HepG2 (cell line): Measurements from ENCODE around the gene SYPL2. TPM values are rescaled to one million over a fixed set of nuclear protein-coding genes. Genes with fewer than 3 reads are reported as not detected.

Source experiments
- ATF7-NPFF ChIP-seq: sonication (generic); formaldehyde crosslinking; IDR thresholded peaks from 2 replicates; pipeline ENCODE4 v1.8.1; 2023; ENCODE audit warnings: mild to moderate bottlenecking, low read depth, missing genetic modification reagents, moderate library complexity
- ESRRA ChIP-seq: sonication (generic); formaldehyde crosslinking; IDR thresholded peaks from 2 replicates; pipeline ENCODE4 v1.5.1; 2020; ENCODE audit warnings: mild to moderate bottlenecking, low read depth, missing genetic modification reagents
- FLYWCH1 ChIP-seq: sonication (generic); formaldehyde crosslinking; IDR thresholded peaks from 2 replicates; pipeline ENCODE4 v1.8.1; 2023; ENCODE audit warnings: mild to moderate bottlenecking, missing genetic modification reagents
- FOXP4 ChIP-seq: sonication (generic); formaldehyde crosslinking; IDR thresholded peaks from 2 replicates; pipeline ENCODE4 v1.4.0; 2020; ENCODE audit warnings: missing genetic modification reagents
- GATAD1 ChIP-seq: IDR thresholded peaks from 2 replicates; pipeline ENCODE4 v1.6.1; 2016; ENCODE audit warnings: missing genetic modification reagents, missing compliant biosample characterization
- KMT2B ChIP-seq: IDR thresholded peaks from 2 replicates; pipeline ENCODE4 v1.6.1; 2016; ENCODE audit warnings: missing genetic modification reagents, missing compliant biosample characterization
- MEIS1 ChIP-seq: sonication (generic); formaldehyde crosslinking; IDR thresholded peaks from 2 replicates; pipeline ENCODE4 v1.9.0; 2021; ENCODE audit warnings: mild to moderate bottlenecking, missing genetic modification reagents, moderate library complexity, borderline replicate concordance
- MXD1 ChIP-seq: sonication (generic); formaldehyde crosslinking; IDR thresholded peaks from 2 replicates; pipeline ENCODE4 v1.4.0; 2020; ENCODE audit warnings: mild to moderate bottlenecking, missing genetic modification reagents
- POGZ ChIP-seq: sonication (generic); formaldehyde crosslinking; IDR thresholded peaks from 2 replicates; pipeline ENCODE4 v1.4.0; 2020; ENCODE audit warnings: mild to moderate bottlenecking, missing genetic modification reagents
- REL ChIP-seq: sonication (generic); formaldehyde crosslinking; conservative IDR thresholded peaks from 2 replicates; pipeline ENCODE4 v1.8.0; 2022; ENCODE audit warnings: mild to moderate bottlenecking, missing genetic modification reagents, moderate library complexity
- SAFB2 ChIP-seq: sonication (generic); formaldehyde crosslinking; IDR thresholded peaks from 2 replicates; pipeline ENCODE4 v1.5.1; 2020; ENCODE audit warnings: missing genetic modification reagents, low read depth, mild to moderate bottlenecking, borderline replicate concordance
- SUZ12 ChIP-seq: fragments of 150-350 bp; IDR thresholded peaks from 2 replicates; pipeline ENCODE4 v1.6.1; 2014; ENCODE audit warnings: low read depth, low read length
- TSC22D2 ChIP-seq: sonication (generic); formaldehyde crosslinking; IDR thresholded peaks from 2 replicates; pipeline ENCODE4 v1.5.1; 2020; ENCODE audit warnings: missing genetic modification reagents, mild to moderate bottlenecking, borderline replicate concordance
- YEATS2 ChIP-seq: sonication (generic); formaldehyde crosslinking; IDR thresholded peaks from 2 replicates; pipeline ENCODE4 v1.4.0; 2020; ENCODE audit warnings: missing genetic modification reagents, borderline replicate concordance
- ZMYM4 ChIP-seq: sonication (generic); formaldehyde crosslinking; IDR thresholded peaks from 2 replicates; pipeline ENCODE4 v1.8.1; 2023; ENCODE audit warnings: mild to moderate bottlenecking, missing genetic modification reagents
- ZNF263 ChIP-seq: sonication (generic); formaldehyde crosslinking; IDR thresholded peaks from 2 replicates; pipeline ENCODE4 v1.4.0; 2020; ENCODE audit warnings: missing genetic modification reagents
- ZNF282 ChIP-seq: fragments of 450-650 bp; IDR thresholded peaks from 2 replicates; pipeline ENCODE4 v1.6.1; 2018; ENCODE audit not compliant: partially characterized antibody
- ZNF44 ChIP-seq: sonication (generic); formaldehyde crosslinking; IDR thresholded peaks from 2 replicates; pipeline ENCODE4 v1.5.1; 2020; ENCODE audit warnings: mild to moderate bottlenecking, missing genetic modification reagents
- ZNF605 ChIP-seq: sonication (generic); formaldehyde crosslinking; IDR thresholded peaks from 2 replicates; pipeline ENCODE4 v1.8.0; 2022; ENCODE audit warnings: mild to moderate bottlenecking, missing genetic modification reagents
- ZNF709 ChIP-seq: sonication (generic); formaldehyde crosslinking; IDR thresholded peaks from 2 replicates; pipeline ENCODE4 v1.5.0; 2020; ENCODE audit warnings: mild to moderate bottlenecking, missing genetic modification reagents
- ZNF891 ChIP-seq: sonication (generic); formaldehyde crosslinking; IDR thresholded peaks from 2 replicates; pipeline ENCODE4 v1.5.0; 2020; ENCODE audit warnings: mild to moderate bottlenecking, missing genetic modification reagents
- polyA plus RNA-seq, 8 experiments: library from polyadenylated mRNA; depleted of rRNA in 3 of 8; stranded (reverse) in 7 of 8; unstranded in 1 of 8; fragments of >200 nt; fragmentation: Illumina TruSeq in 4 of 8; extraction: Trizol in 4 of 8; gene quantifications; 2 replicates each; pipeline versions ENCODE4 v1.2.1 to v1.2.3, GENCODE V29; 2011 to 2016; ENCODE audit warnings: low read depth in 4 of 8, missing spikeins in 1 of 8, mixed read lengths in 1 of 8; ENCODE audit not compliant: insufficient read depth in 1 of 8
- total RNA-seq, 5 experiments: library from RNA; depleted of rRNA; stranded (reverse); fragments of >200 nt; fragmentation: Illumina TruSeq; extraction: Trizol; gene quantifications; 2 replicates each; pipeline ENCODE4 v1.2.3, GENCODE V29; 2016; ENCODE audit warnings: low read depth in 1 of 5
- TF ChIP-seq, protein P1 (sequence below): sonication (generic); formaldehyde crosslinking; IDR thresholded peaks from 2 replicates; pipeline ENCODE4 v1.5.1; 2020; ENCODE audit warnings: missing genetic modification reagents, mild to moderate bottlenecking, borderline replicate concordance

SYPL2 gene
- total and polyA plus RNA-seq, 2 of the 13 experiments (the other 11 are each of a cell fraction or from before 2014, with no cell fraction given) = 0.17 to 0.24 TPM

DNA sequence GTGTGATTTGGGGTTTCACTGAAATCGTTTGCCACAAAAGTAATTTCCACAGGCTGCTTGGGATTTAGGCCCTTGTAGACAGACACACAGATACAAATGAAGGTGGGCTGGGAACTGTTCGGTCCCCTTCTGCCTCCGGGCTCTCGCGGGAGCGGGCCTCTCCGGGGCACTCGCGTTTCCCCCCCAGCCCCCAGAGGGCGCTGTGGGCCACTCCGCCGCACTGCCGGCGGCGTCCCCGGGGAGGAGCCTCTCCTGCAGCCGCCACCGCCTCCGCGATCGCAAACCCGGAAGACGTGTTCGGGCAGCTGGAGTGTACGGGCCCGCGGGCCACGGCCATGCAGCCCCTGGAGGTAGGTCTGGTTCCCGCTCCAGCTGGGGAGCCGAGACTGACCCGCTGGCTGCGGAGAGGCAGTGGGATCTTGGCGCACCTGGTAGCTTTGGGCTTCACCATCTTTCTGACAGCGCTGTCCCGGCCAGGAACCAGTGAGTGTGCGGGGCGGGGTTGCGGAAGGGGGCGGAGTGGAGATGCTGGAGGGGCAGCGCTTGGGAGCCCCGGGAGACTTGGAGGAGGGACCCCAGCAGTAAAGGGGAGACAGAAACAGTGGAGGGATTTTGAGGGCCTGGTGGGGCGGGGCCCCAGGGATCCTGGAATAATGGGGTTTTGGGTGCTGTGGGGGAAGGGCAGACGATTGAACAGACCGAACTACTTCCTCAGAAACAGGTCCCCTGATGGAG is 27.6 kb downstream of the SYPL2 start, which contains the start of gene CYB561D1 (continued):
- TF ChIP-seq ZNF709 (CRISPR knock-in tag) = peak; percentile 81; the same call in 1 of the 2 replicates
- no peak for TF ChIP-seq ZNF44 (CRISPR knock-in tag)
- peak; percentile 94 for TF ChIP-seq ZMYM4 (CRISPR knock-in tag)
- TF ChIP-seq ATF7-NPFF (CRISPR knock-in tag) = no peak
- no peak for TF ChIP-seq SUZ12
- TF ChIP-seq MEIS1 (CRISPR knock-in tag) = peak; percentile 45; the same call in 1 of the 2 replicates
- 0 out of 2 replicates have a peak, but pooled peaks have one; percentile 13 for TF ChIP-seq FOXP4
- TF ChIP-seq FLYWCH1 = no peak
- TF ChIP-seq ESRRA (CRISPR knock-in tag) = 0 out of 2 replicates have a peak, but pooled peaks have one; percentile 58
- TF ChIP-seq MXD1 = peak; percentile 73; the same call in 1 of the 2 replicates
- peak; percentile 85; the same call in 1 of the 2 replicates for TF ChIP-seq ZNF891
- TF ChIP-seq ZNF605 (CRISPR knock-in tag) = 0 out of 2 replicates have a peak, but pooled peaks have one; percentile 77
- TF ChIP-seq TSC22D2 (CRISPR knock-in tag) = peak; percentile 65; the same call in 1 of the 2 replicates
- peak; percentile 90 for TF ChIP-seq POGZ (CRISPR knock-in tag)
- peak; percentile 65; the same call in 1 of the 2 replicates for TF ChIP-seq REL
- TF ChIP-seq ZNF263 (CRISPR knock-in tag) = 0 out of 2 replicates have a peak, but pooled peaks have one; percentile 58
- TF ChIP-seq, protein P1, sequence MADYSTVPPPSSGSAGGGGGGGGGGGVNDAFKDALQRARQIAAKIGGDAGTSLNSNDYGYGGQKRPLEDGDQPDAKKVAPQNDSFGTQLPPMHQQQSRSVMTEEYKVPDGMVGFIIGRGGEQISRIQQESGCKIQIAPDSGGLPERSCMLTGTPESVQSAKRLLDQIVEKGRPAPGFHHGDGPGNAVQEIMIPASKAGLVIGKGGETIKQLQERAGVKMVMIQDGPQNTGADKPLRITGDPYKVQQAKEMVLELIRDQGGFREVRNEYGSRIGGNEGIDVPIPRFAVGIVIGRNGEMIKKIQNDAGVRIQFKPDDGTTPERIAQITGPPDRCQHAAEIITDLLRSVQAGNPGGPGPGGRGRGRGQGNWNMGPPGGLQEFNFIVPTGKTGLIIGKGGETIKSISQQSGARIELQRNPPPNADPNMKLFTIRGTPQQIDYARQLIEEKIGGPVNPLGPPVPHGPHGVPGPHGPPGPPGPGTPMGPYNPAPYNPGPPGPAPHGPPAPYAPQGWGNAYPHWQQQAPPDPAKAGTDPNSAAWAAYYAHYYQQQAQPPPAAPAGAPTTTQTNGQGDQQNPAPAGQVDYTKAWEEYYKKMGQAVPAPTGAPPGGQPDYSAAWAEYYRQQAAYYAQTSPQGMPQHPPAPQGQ = 0 out of 2 replicates have a peak, but pooled peaks have one; percentile 70
- no peak for TF ChIP-seq ZNF282
- TF ChIP-seq YEATS2 (CRISPR knock-in tag) = peak; percentile 57; the same call in 1 of the 2 replicates
- TF ChIP-seq GATAD1 = peak; percentile 87
- TF ChIP-seq KMT2B = peak; percentile 82; the same call in 1 of the 2 replicates
- TF ChIP-seq SAFB2 (CRISPR knock-in tag) = no peak; the same call in 1 of the 2 replicates
